Astrocyte of the spinal cord (primary cell): ENCODE results near the gene CKAP5.

Experiments
- DNase-seq: peaks from one replicate; pipeline ENCODE4 v3.0.0; 2011; ENCODE audit warnings: low read depth, low spot score
- H3K4me3 ChIP-seq: 2 replicates; pipeline ENCODE4 v1.5.1; 2011; ENCODE audit warnings: low read depth, mild to moderate bottlenecking, low read length, moderate library complexity
- CTCF ChIP-seq: IDR thresholded peaks from 2 replicates; pipeline ENCODE4 v1.5.1; 2012; ENCODE audit warnings: low read depth, mild to moderate bottlenecking, low read length, inconsistent platforms
- in situ Hi-C: cut with HindIII; loops from 2 replicates; pipeline ENCODE4 v1.10.0; 2017; ENCODE audit warnings: low sequenced_read_pairs

The CKAP5 gene

GRCh38 chr11:46845740-46846509, at the start of gene CKAP5:
Gene CKAP5 (minus strand): TSS chr11:46846280. CDS start chr11:46821231, 25,049 bp downstream.
- in situ Hi-C loops, result no loop called here
- peak within 1 kb of the TSS; percentile 94 for H3K4me3 ChIP-seq

GRCh38 chr11:46895821-46896220, 49.7 kb upstream of the CKAP5 start:
- TF ChIP-seq CTCF, result no peak
- in situ Hi-C loops, result no loop called here
- DNase-seq, result peak; percentile 35
- no peak overlapping the region for H3K4me3 ChIP-seq

More at GRCh38 chr11:46845740-46846509, at the start of gene CKAP5:
- DNase-seq, result peak; percentile 88
- TF ChIP-seq CTCF, result no peak

GRCh38 chr11:46894961-46895360, 48.9 kb upstream of the CKAP5 start:
- in situ Hi-C loops, result no loop called here
- DNase-seq, result no peak
- no peak for TF ChIP-seq CTCF
- H3K4me3 ChIP-seq, result no peak overlapping the region

- H3K4me3 ChIP-seq, result no peak overlapping the region
- in situ Hi-C loops, result no loop called here
- no peak for TF ChIP-seq CTCF
Observed at GRCh38 chr11:46894506-46894905, 48.4 kb upstream of the CKAP5 start.

GRCh38 chr11:46892838-46893237, 46.8 kb upstream of the CKAP5 start:
- in situ Hi-C loops, result no loop called here
- H3K4me3 ChIP-seq, result no peak overlapping the region
- no peak for TF ChIP-seq CTCF
- DNase-seq, result no peak

More at GRCh38 chr11:46894506-46894905, 48.4 kb upstream of the CKAP5 start:
- DNase-seq, result no peak

GRCh38 chr11:46892109-46892508, 46.0 kb upstream of the CKAP5 start:
- no peak for TF ChIP-seq CTCF
- in situ Hi-C loops, result no loop called here
- H3K4me3 ChIP-seq, result no peak overlapping the region
- no peak for DNase-seq
